Small intestine (tissue), 7 donors: Measurements from ENCODE around the gene SYT3. TPM values are rescaled to one million over a fixed set of nuclear protein-coding genes. Genes with fewer than 3 reads are reported as not detected.
A peak's percentile ranks its signal among the peaks of the same experiment; 100 is the strongest.

ENCODE experiments used
- DNase-seq, 2 donors: peaks; one replicate each; pipeline versions ENCODE4 v3.0.0 to v3.0.0-alpha.2; 2013
- FAIRE-seq: peaks from 2 replicates; lab custom pipeline; 2012; peaks lifted over from hg19 to GRCh38; lab: Jason Lieb, UNC
- H3K27ac ChIP-seq, 3 donors: one replicate each; pipeline ENCODE4 v1.5.1; 2013; ENCODE audit warnings: low read length in 2 of 3, mild to moderate bottlenecking in 2 of 3, control low read depth in 1 of 3, inconsistent platforms in 1 of 3, low read depth in 1 of 3, moderate library complexity in 1 of 3
- H3K27me3 ChIP-seq, 3 donors: one replicate each; pipeline ENCODE4 v1.6.1; 2013; ENCODE audit warnings: low read length in 3 of 3, inconsistent platforms in 1 of 3; ENCODE audit not compliant: control insufficient read depth in 3 of 3, insufficient read depth in 3 of 3
- H3K36me3 ChIP-seq, 3 donors: one replicate each; pipeline ENCODE4 v1.6.1; 2013; ENCODE audit warnings: low read length in 3 of 3, inconsistent platforms in 1 of 3, low read depth in 1 of 3, mild to moderate bottlenecking in 1 of 3, moderate library complexity in 1 of 3; ENCODE audit not compliant: control insufficient read depth in 3 of 3, insufficient read depth in 2 of 3
- H3K4me1 ChIP-seq, 3 donors: one replicate each; pipeline ENCODE4 v1.6.1; 2013; ENCODE audit warnings: low read length in 2 of 3, inconsistent platforms in 1 of 3, low read depth in 1 of 3, mild to moderate bottlenecking in 1 of 3, moderate library complexity in 1 of 3; ENCODE audit not compliant: control insufficient read depth in 3 of 3, insufficient read depth in 2 of 3
- H3K4me3 ChIP-seq, 3 donors: one replicate each; pipeline ENCODE4 v1.5.1; 2013; ENCODE audit warnings: low read length in 3 of 3, control low read depth in 1 of 3, inconsistent platforms in 1 of 3, low read depth in 1 of 3, mild to moderate bottlenecking in 1 of 3, moderate library complexity in 1 of 3
- H3K9me3 ChIP-seq, 2 donors: one replicate each; pipeline ENCODE4 v1.6.1; 2013; ENCODE audit warnings: low read depth in 1 of 2, low read length in 1 of 2; ENCODE audit not compliant: control insufficient read depth in 2 of 2, insufficient read depth in 1 of 2
- WGBS, 3 donors: extraction: QIAGEN DNeasy Blood & Tissue Kit; methylation state at CpG; one replicate each; pipeline ENCODE4 v1.1.7; 2013; 5-methylcytosine and 5-hydroxymethylcytosine counted together
- polyA plus RNA-seq, 4 donors: library from polyadenylated mRNA; stranded (reverse) in 3 of 4; unstranded in 1 of 4; fragments of 200-250 nt in 3 of 4; fragments of 120-200 nt in 1 of 4; gene quantifications; one replicate each; pipeline versions ENCODE4 v1.2.1 to v1.2.3, GENCODE V29; 2013
- donor health status: healthy with polysubstance abuse.
- donor health status: control.
- donor health status: control.
- donor health status: Bipolar disorder and iron deficiency.
- donor health status: healthy.

Gene SYT3
- polyA plus RNA-seq, 4 donors, result 0.15 to 0.57 TPM; not detected in 2

GRCh38 chr19:50673118-50673517 is 33.4 kb upstream of the SYT3 start:
- no peak overlapping the region for H3K27ac ChIP-seq
- no peak for FAIRE-seq
- peaks cover 0 to 2% of the 10 kb centered on the region in 2 donors for H3K9me3 ChIP-seq
- WGBS, 3 donors, result 24 to 41% (median 29%) methylated on average over 11 to 15 of the region's 15 CpGs
- no peaks in the 10 kb centered on the region for H3K4me1 ChIP-seq
- DNase-seq, result no peak
- H3K27me3 ChIP-seq, result peaks cover 0 to 33% (median 5%) of the 10 kb centered on the region in 3 donors
- no peak overlapping the region for H3K4me3 ChIP-seq
- H3K36me3 ChIP-seq, result no peaks in the 10 kb centered on the region

- DNase-seq (no peak), FAIRE-seq (no peak)
- no peaks in the 10 kb centered on the region for H3K4me1 ChIP-seq
- no peak overlapping the region for H3K27ac ChIP-seq
- 19 to 30% (median 27%) methylated on average over 5 of the region's 5 CpGs for WGBS, 3 donors
- no peaks in the 10 kb centered on the region for H3K9me3 ChIP-seq
- H3K36me3 ChIP-seq, result no peaks in the 10 kb centered on the region
- peaks cover 7 to 47% (median 15%) of the 10 kb centered on the region in 3 donors for H3K27me3 ChIP-seq
- no peak overlapping the region for H3K4me3 ChIP-seq
These were observed 30.4 kb upstream of the SYT3 start for GRCh38 chr19:50670102-50670380.

- WGBS, 3 donors, result 30 to 44% (median 39%) methylated on average over 23 of the region's 23 CpGs
- Histone ChIP-seq H3K27ac (no peak overlapping the region), H3K4me3 (no peak overlapping the region), H3K4me1 (no peaks in the 10 kb centered on the region), H3K36me3 (no peaks in the 10 kb centered on the region), H3K27me3 (peaks cover 7 to 49% (median 15%) of the 10 kb centered on the region in 3 donors), H3K9me3 (no peaks in the 10 kb centered on the region)
- FAIRE-seq, result no peak
- peak; percentile 10 to 21 for DNase-seq
These were observed 29.8 kb upstream of the SYT3 start for GRCh38 chr19:50669302-50670101.

- no peaks in the 10 kb centered on the region for H3K4me1 ChIP-seq
- no peak overlapping the region for H3K4me3 ChIP-seq
- DNase-seq (no peak), FAIRE-seq (no peak)
- no peak overlapping the region for H3K27ac ChIP-seq
- peaks cover 7 to 52% (median 15%) of the 10 kb centered on the region in 3 donors for H3K27me3 ChIP-seq
- WGBS, 3 donors, result 40 to 60% (median 58%) methylated on average over 9 to 20 of the region's 20 CpGs
- no peaks in the 10 kb centered on the region for H3K36me3 ChIP-seq
- no peaks in the 10 kb centered on the region for H3K9me3 ChIP-seq
These were observed 29.2 kb upstream of the SYT3 start for GRCh38 chr19:50668879-50669278.

GRCh38 chr19:50668416-50668815 is 28.7 kb upstream of the SYT3 start:
- FAIRE-seq (no peak), DNase-seq (no peak)
- no peak overlapping the region for H3K27ac ChIP-seq
- whole genome bisulfite sequencing, 3 donors, result 8 to 13% (median 10%) methylated on average over 9 to 49 of the region's 49 CpGs
- no peak overlapping the region for H3K4me3 ChIP-seq
- peaks cover 7 to 51% (median 15%) of the 10 kb centered on the region in 3 donors for H3K27me3 ChIP-seq
- no peaks in the 10 kb centered on the region for H3K9me3 ChIP-seq
- H3K36me3 ChIP-seq, result no peaks in the 10 kb centered on the region
- no peaks in the 10 kb centered on the region for H3K4me1 ChIP-seq

- Histone ChIP-seq H3K36me3 (no peaks in the 10 kb centered on the region), H3K27ac (no peak overlapping the region), H3K9me3 (no peaks in the 10 kb centered on the region), H3K4me1 (no peaks in the 10 kb centered on the region), H3K4me3 (no peak overlapping the region), H3K27me3 (peaks cover 7 to 45% (median 15%) of the 10 kb centered on the region in 3 donors)
- 5 to 9% (median 6%) methylated on average over 17 to 58 of the region's 58 CpGs for WGBS, 3 donors
- DNase-seq, result no peak
- FAIRE-seq, result no peak
These were observed 28.1 kb upstream of the SYT3 start for GRCh38 chr19:50667759-50668231.

- no peak for DNase-seq
- no peaks in the 10 kb centered on the region for H3K36me3 ChIP-seq
- no peaks in the 10 kb centered on the region for H3K9me3 ChIP-seq
- FAIRE-seq, result no peak
- WGBS, 3 donors, result 6 to 15% (median 12%) methylated on average over 39 to 56 of the region's 56 CpGs
- no peaks in the 10 kb centered on the region for H3K4me1 ChIP-seq
- H3K27ac ChIP-seq, result no peak overlapping the region
- H3K4me3 ChIP-seq, result no peak overlapping the region
- H3K27me3 ChIP-seq, result peaks cover 7 to 41% (median 15%) of the 10 kb centered on the region in 3 donors
These were observed 27.6 kb upstream of the SYT3 start for GRCh38 chr19:50667177-50667758.

- DNase-seq (no peak), FAIRE-seq (no peak)
- Histone ChIP-seq H3K4me3 (no peak overlapping the region), H3K4me1 (no peaks in the 10 kb centered on the region), H3K36me3 (no peaks in the 10 kb centered on the region), H3K27me3 (peaks cover 7 to 46% (median 19%) of the 10 kb centered on the region in 3 donors), H3K9me3 (no peaks in the 10 kb centered on the region), H3K27ac (no peak overlapping the region)
- 21 to 31% (median 27%) methylated on average over 30 to 47 of the region's 47 CpGs for WGBS, 3 donors
These were observed 26.9 kb upstream of the SYT3 start for GRCh38 chr19:50666346-50667176.
